DMS53 (cell line): ENCODE results near the gene PLPPR5.
"Not testable (repeated sequence)": the region's sequence is repeated elsewhere in the genome, so short reads cannot be mapped to it uniquely, and the experiment has no call there.

ENCODE experiments used
- DNase-seq: peaks from one replicate; lab custom pipeline; 2025; lab: John Stamatoyannopoulos, UW

Gene PLPPR5

DNA sequence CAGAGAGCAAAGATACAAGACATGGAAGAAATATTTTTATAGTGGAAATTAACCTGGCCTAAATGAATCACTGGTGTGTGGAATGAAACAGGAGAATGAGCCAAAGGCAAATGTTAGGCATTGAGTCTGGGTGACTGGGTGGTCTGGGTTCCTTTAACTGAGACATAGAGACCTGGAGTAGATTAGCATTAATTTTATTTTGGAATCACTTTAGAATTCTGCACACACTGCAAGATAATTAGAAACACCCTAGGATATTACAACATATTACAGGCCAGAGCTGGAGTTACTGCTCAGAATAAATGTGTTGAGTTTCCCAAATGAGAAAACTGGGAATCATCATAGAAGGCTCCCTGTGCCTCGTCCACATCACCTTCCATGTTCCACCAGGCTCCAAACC lies 85.5 kb downstream of the PLPPR5 start:
- no peak for DNase-seq

DNA sequence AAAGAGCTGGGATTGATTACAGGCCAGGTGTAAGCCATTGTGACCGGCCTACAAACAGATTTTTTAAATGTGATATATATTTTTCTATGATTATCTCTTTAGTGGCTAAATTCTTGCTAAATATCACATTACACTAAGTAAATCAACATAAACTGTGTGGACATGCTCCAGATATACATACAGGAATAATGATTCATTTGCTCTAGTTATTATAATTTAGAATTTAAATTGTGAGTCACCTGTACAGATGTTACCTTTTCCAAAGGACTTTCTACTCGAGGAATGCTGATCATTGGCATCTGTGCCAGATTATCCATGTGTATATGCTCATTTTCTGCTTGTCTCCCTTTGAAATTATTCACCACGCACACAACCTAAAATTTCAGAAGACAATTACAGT lies 90.1 kb downstream of the PLPPR5 start:
- no peak for DNase-seq

DNA sequence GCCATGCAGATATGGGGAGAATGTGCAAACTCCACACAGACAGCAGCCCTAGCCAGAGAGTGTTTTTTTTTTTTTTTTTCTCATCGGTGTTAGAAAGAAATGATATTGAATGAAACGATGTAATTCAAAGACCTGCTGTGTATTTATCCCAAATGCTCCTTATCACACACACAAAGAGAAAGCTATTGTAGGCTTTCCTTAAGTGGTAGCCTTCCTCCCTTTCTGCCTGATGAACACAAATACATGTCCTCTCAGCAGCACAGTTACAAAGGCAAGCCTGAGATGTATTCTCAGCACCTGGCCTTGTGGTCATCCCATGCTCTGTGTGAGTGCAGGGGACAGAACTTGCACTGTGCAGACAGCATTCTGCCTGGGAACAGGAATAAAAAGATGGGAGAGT lies 93.8 kb downstream of the PLPPR5 start:
- DNase-seq: no peak

DNA sequence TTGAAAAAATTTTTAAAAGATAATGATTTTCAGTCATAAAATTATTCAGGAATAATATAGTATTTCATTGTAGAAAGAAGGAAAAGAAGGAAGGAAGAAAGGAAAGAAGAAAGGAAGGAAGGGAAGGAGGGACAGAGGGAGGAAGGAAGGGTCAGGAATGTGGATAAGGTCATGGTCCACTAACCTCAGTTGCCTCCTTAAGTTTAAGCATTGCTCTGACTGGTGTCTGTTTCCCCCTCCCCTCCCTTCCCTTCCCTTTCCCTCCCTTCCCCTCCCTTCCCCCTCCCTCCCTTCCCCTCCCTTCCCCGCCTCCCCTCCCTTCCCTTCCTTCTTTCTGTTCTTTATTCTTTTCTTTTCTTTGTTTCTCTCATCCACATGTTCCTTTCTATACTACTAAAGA lies 95.7 kb downstream of the PLPPR5 start:
- DNase-seq: no peak

DNA sequence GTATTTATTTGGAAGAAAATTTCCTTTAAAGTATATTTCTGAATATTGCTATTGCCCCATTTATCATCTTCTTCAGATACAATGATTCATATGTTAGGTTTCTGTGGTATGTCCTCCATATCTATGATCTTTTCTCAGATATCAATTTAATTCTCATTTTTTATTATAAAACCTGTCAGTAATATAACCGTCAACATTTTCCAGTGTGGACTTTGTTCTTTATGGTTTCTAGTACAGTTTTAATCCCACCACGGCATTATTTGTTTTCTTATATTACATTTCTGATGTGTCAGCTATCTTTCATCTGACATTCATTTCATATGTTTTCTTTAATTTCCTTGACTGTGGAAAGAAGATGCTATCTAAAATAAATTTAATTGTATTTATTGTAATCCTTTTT lies 97.9 kb downstream of the PLPPR5 start:
- no peak for DNase-seq

DNA sequence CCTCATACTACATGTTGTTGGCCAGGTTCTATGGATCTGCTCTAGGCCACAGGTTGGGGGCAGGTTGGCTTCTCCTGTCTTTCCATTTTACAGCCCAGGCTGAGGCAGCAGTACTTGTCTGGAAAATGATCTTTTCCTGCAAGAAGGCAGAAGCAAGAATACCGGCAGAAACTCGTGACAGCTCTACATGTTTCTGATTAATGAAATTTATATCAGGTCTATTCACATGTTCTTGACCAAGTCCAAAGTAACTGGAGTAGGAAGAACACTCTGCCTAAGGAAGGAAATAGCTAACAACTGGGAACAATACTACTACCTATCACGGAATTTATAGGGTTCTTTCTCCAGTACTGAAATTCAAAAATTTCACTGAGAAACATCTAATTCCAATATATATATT lies 98.3 kb downstream of the PLPPR5 start:
- no peak for DNase-seq

DNA sequence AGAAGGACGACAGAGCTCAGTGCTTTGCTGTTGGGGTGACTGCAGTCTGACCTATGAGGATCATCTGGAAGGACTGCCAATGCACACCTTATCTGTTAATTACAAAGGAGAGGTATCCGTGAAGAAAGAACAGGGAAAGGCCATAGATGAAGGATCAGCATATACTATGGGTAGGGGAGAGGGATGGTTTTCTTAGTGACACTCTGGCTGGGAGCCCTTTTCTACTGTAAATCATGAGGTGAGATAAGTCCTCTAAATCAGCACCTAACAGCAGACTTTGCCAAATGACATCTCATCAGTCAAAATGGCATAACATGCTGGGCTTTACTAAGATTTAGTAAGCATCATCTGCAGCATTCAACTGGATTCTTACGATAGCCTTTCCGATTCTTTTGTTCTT lies 100.0 kb downstream of the PLPPR5 start:
- DNase-seq: no peak

DNA sequence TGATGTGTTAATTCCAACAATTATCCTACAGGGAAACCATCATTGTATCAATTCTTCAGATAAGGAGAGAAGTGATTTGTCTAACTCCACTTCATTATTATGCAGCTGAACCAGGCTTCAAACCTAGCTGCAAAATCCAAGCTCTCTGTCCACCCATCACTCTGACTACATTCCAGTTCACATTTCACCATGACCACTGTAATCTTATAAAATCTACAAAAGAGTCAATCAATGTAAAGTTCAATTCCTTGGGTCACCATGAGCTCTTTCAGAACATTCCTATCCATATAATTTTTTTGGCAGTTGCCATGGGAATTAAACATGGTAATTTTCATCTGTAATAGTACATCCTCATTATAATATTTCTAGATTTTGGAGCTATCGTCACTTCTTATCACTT lies 100.9 kb downstream of the PLPPR5 start:
- DNase-seq: no peak

DNA sequence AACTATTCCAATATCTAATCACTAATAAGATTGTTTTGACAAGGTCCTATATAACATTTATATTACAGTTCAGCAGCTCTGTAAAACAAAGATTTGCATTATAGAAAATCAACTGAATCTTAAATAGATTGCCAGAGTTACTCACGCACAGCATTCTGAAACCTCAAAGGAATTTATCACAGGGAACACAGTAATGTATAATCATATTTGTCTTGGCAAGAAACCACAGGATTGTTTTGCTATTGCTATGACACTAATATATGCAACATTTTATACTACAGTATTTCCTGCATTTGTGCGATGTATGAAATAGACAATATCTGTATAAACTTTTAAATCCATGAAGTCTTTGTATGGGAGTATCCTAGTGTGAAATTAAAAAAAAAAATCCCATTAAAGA lies 101.4 kb downstream of the PLPPR5 start:
- peak; percentile 20 for DNase-seq

DNA sequence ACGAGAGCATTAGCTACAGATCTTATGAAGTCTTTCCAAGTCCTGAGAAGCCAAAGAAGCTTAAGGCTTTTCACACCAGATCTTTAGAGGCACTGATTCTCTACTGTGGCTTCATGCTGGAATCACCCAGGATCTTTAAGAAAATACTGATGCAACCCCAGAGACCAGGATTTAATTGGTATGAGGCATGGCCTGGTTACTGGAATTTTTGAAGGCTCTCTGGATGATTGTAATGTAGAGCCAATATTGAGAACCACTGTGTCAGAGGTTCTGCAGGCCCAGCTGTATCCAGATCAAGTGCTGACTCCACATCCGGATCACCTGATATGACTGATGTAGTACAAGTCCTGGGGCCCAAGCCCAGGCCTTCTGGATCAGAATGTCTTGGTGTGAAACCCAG lies 105.7 kb downstream of the PLPPR5 start:
- DNase-seq: no peak

DNA sequence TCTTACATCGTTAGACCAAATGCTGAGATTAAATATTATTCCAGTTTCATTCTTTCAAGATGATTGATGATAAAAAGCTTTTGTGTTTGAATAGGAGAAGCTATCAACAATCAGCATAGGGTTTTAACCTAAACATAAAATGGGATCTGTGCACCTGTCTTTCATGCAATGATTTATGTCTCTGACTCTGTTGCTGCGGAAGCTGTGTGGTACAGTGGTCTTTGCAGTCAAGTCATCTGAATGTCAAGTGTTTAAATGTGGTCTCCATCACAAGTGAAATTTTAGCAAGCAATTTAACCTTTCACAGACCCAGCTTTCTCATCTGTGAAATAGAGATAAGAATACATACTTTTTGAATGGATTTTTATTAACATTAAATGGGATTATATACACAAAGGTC lies 107.2 kb downstream of the PLPPR5 start:
- DNase-seq: no peak

DNA sequence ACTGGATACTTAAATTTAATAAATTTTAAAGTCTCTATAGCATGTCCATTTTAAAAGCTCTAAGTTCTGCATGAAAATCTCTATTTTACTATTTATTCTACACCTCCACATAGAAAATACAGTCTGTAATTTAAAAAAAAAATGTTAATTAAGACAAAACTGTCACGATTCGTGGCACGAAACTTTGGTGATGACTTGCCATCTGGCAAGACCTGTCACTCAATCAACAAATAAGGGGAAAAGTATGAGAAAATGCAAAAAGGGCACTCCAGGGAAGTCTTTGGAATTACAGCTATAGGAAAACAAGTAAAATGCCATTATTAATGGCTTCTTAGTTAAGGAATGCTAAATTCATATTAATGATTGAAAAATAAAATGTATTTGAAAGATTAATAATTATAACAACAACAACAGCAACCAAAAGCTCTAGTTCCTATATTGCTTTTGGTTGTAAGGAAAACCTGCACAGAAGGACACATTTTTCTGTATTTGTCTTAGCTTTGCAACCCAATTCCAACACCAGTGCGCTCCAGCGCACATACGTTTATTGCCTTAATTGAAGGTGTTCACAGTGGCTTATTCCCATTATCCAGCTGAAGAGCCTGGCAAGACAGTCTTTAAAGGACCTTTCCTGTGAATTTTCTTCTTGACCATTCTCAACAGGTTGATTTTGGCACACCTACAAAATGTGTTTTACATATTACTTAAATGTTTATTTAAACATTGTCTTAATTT lies 107.8 kb downstream of the PLPPR5 start:
- DNase-seq: no peak

DNA sequence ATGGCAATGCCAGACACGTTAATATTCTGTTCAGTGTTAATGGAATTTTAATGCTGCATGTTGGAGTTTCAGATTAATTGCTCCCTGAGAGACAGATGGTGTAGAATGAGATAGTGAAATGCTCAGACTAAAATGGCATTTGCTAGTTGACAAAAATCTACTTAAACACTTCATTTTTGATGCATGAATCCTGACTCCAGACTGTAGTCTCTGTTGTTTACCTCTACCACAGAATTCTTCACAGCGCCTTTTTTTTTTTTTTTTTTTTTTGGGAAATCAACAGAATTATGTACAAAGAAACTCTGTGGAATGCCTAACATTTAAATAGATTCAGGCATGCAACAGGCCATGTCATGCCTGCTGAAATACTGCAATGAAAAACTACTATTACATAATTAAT lies 111.3 kb downstream of the PLPPR5 start:
- DNase-seq: no peak

DNA sequence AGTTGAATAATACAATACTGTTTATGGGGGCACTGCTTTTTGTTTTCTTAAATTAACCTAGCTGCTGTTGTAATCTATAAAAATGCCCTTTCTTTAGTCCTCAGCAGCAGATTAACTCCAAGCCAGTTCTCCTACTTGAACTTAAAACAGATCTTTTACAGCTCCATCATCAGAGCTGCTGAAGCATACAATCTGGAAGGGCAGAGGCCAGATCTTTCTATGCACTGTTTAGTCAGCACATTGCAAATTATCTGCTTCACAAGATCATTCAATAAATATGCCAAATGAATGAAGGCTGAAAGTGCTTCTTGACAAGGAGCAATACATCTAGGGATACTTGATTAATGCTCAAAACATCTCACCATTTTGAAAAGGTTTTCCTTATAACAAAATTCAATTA lies 115.8 kb downstream of the PLPPR5 start:
- DNase-seq: no peak

DNA sequence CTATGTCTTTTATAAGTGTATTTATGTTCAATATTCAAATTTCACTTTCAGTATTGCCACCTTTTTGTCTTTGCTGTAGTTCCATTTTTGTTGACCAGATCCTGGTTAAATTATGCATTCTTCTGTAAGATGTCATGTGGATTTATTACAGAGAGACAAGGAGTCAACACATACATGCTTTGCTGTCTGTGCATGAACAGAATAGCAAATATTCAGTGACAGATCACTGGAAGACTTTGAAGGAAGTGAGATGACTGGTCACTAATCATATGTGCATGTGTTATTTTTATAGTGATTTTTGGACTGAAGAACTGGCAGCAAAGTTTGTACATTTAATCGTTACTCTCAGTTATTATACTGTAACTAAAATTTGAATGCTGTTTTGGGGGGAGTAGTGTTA lies 117.2 kb downstream of the PLPPR5 start:
- no peak for DNase-seq

DNA sequence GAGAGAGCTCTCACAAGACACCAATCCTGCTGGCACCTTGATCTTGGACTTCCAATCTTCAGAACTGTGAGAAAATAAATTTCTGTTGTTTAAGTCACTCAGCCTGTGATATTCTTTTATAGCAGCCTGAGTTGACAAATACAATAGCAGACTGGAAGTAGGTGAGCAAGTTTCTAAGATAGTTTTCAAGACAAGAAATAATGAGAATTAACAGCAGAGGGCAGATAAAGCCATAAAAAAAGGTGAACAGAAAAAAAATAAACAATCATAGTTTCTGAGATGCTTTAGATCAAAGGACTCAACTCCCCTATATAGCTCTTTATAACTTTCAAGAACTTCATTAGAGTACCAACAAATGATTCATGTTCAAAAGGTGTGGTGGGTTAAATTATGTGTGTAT lies 119.8 kb downstream of the PLPPR5 start:
- no peak for DNase-seq

DNA sequence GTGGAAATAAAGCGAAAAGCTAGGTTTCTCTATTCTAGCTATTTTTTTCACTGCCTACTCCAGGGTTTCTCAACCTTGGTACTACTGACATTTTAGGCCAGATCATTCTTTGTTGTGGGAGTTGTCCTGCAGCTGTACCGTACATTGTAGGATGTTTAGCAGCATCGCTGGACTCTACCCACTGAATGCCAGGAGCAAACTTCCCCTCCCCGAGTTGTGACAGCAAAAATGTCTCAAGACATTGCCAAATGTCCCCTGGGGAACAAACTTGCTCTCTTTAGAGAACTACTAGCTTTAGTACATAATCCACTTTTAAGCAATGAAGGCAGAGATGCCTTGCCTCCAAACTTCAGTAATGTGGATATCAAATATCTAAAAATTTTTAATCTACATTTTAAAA lies 122.8 kb downstream of the PLPPR5 start:
- no peak for DNase-seq

DNA sequence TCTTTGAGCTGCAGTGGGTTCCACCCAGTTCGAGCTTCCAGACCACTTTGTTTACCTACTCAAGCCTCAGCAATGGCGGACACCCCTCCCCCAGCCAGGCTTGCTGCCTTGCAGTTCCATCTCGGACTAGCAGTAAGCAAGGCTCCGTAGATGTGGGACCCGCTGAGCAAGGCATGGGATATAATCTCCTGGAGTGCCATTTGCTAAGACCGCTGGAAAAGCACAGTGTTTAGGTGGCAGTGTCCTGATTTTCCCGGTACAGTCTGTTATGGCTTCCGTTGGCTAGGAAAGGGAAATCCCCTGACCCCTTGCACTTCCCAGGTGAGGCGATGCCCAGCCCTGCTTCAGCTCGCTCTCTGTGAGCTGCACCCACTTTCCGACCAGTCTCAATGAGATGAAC lies 123.4 kb downstream of the PLPPR5 start:
- not testable (repeated sequence) for DNase-seq

DNA sequence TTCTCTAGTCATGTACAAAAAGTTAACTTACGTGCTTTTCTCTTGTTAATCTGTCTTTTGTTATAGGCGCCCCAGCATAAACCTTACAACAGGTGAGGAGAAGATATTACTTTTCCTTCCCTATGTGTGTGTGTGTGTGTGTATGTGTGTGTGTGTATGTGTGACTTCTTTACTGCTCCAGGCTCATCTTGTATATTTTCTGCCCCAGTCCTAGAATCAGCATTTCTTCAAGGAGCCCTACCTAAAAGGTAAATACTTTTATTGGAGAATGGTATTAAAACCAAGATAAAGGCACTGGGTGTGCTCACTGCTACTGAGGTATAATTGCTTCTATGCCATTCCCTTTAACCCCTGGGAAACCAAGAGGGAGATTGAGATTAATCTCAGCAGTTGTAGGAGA lies 129.8 kb downstream of the PLPPR5 start:
- no peak for DNase-seq

DNA sequence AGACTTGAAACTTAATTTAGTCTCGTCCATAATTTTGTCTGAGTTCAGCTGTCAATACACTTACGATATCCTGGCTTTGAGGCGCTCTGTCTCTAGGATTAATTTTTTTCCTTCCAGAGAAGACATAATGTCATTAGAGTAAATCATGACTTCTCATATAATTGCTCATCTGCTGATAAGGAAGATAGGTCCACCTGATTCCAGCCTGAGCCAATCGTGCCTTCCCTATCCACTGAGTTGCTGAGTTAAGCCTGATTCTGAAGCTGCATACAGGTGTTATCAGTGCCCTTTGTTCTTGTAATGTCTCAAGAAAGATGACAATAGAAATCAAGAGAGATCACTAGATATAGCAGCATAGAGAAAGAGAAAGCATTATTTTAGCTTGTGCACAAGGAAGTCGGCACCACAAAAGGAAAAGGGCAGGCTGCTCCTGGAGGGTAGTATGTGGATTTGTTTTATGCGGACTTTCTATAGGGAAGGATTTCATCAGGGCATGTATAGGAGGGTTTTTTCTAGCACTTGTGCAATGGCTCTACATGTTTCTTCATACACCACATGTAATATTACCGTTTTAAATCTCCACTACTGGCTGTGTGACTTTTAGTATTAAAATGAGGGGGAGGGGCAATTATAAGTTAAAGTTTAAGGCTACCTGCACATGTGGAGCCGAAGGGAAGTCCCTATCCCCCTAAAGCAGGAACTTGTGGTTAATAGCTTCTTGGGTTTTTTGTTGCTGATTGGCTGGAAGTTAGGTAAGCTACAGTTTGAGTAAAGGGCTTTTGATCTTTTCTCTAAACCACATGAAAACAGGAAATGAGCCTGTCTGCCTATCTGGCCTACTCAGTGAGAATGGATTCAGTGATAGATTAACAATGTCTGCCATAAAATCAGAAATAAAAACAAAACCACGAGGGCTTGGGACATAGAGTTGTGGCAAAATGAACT lies 133.4 kb downstream of the PLPPR5 start:
- DNase-seq: peak; percentile 16

DNA sequence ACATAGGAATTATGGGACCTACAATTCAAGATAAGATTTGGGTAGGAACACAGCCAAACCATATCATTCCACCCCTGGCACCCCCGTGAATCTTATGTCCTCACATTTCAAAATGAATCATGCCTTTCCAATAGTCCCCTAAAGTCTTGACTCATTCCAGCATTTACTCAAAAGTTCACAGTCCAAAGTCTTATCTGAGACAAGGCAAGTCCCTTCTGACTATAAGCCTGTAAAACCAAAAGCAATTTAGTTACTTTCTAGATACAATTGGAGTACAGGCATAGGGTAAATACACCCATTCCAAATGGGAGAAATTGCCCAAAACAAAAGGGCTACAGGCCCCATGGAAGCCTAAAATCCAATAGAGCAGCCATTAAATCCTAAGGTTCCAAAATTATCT lies 138.9 kb downstream of the PLPPR5 start:
- DNase-seq: no peak

DNA sequence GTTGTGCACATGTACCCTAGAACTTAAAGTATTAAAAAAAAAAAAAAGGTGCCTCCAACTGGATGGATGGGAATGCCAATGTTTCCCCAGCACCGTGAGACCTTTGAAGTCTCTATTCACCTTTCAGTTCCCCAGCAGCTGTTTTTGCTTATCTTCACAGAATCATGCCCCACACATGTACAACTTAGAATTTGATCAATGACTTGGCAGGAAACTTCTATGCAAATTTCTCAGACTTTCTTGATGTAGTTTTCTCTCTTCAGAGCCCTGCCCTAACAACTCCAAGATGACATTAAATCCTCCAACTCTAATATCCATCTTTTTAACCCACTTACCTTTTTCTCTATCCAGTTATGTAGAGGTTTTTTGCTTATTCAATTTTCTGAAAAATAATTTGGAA lies 144.3 kb downstream of the PLPPR5 start:
- no peak for DNase-seq

DNA sequence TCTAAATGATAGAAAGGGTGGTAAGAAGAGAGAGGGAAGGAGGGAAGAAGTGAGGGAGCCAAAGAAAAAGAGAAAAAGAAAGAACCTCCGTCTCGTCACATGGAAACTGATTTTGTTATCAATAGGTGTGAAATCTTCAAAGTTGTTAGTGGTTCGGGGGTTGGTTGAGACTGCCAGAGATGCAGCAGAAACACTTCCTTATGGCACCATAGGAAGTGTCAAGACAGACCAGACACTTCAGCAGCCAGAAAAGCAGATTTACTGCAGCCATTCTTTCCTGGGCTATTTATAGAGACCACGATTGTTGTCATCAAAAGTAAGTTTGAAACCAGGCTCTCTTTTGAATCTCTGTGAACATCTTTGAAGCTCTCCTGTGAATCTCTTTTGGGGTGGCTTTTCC lies 150.5 kb downstream of the PLPPR5 start:
- no peak for DNase-seq
